ENCODE results near the gene UBAC2.

UBAC2 gene

GRCh38 chr13:99357131-99357596 lies 156.5 kb downstream of the UBAC2 start:
- DNase-seq (ENCODE audit: low read depth) = peak; percentile 40

- no peak for DNase-seq (ENCODE audit: low read depth)
Observed at GRCh38 chr13:99357941-99358340, 157.3 kb downstream of the UBAC2 start.

- DNase-seq (ENCODE audit: low read depth) = no peak
Observed at GRCh38 chr13:99359528-99359927, 158.9 kb downstream of the UBAC2 start.

- DNase-seq (ENCODE audit: low read depth) = no peak
Observed at GRCh38 chr13:99360696-99361095, 160.0 kb downstream of the UBAC2 start.

GRCh38 chr13:99361197-99361596 lies 160.5 kb downstream of the UBAC2 start:
- DNase-seq (ENCODE audit: low read depth) = no peak

GRCh38 chr13:99362362-99362761 lies 161.7 kb downstream of the UBAC2 start:
- no peak for DNase-seq (ENCODE audit: low read depth)

- no peak for DNase-seq (ENCODE audit: low read depth)
Observed at GRCh38 chr13:99363391-99363790, 162.7 kb downstream of the UBAC2 start.

GRCh38 chr13:99363949-99364348 lies 163.3 kb downstream of the UBAC2 start:
- DNase-seq (ENCODE audit: low read depth) = no peak

- no peak for DNase-seq (ENCODE audit: low read depth)
Observed at GRCh38 chr13:99366075-99366987, 165.7 kb downstream of the UBAC2 start.

GRCh38 chr13:99367106-99367616 lies 166.5 kb downstream of the UBAC2 start:
- no peak for DNase-seq (ENCODE audit: low read depth)

- no peak for DNase-seq (ENCODE audit: low read depth)
Observed at GRCh38 chr13:99367663-99368448, 167.2 kb downstream of the UBAC2 start.

GRCh38 chr13:99370481-99371275 lies 170.0 kb downstream of the UBAC2 start:
- no peak for DNase-seq (ENCODE audit: low read depth)

- peak; percentile 57 for DNase-seq (ENCODE audit: low read depth)
Observed at GRCh38 chr13:99371956-99372355, 171.3 kb downstream of the UBAC2 start.

GRCh38 chr13:99373436-99373835 lies 172.8 kb downstream of the UBAC2 start:
- no peak for DNase-seq (ENCODE audit: low read depth)

- no peak for DNase-seq (ENCODE audit: low read depth)
Observed at GRCh38 chr13:99374169-99374991, 173.7 kb downstream of the UBAC2 start.

GRCh38 chr13:99374994-99375737 lies 174.5 kb downstream of the UBAC2 start:
- DNase-seq (ENCODE audit: low read depth) = no peak

GRCh38 chr13:99375738-99376080 lies 175.1 kb downstream of the UBAC2 start:
- no peak for DNase-seq (ENCODE audit: low read depth)

- DNase-seq (ENCODE audit: low read depth) = no peak
Observed at GRCh38 chr13:99376132-99376531, 175.5 kb downstream of the UBAC2 start.

- DNase-seq (ENCODE audit: low read depth) = no peak
Observed at GRCh38 chr13:99376924-99377323, 176.3 kb downstream of the UBAC2 start.

- no peak for DNase-seq (ENCODE audit: low read depth)
Observed at GRCh38 chr13:99377641-99378040, 177.0 kb downstream of the UBAC2 start.
